Uterus (tissue), 4 donors: ENCODE data around the gene NAPEPLD. TPM values are rescaled to one million over a fixed set of nuclear protein-coding genes. Genes with fewer than 3 reads are reported as not detected.
A peak's percentile ranks its signal among the peaks of the same experiment; 100 is the strongest.
"Not testable (repeated sequence)": the region's sequence is repeated elsewhere in the genome, so short reads cannot be mapped to it uniquely, and the experiment has no call there.

Source experiments
- DNase-seq, 2 donors: peaks; one replicate each; pipeline ENCODE4 v3.0.0-alpha.2; 2019 to 2020
- H3K27ac ChIP-seq, 2 donors: fragments of 200-600 bp; sonication (generic); 1 replicate in 1 of 2; 2 replicates in 1 of 2; pipeline ENCODE4 v1.5.1; 2016 to 2018
- H3K27me3 ChIP-seq, 2 donors: fragments of 200-600 bp; sonication (generic); one replicate each; pipeline ENCODE4 v1.5.1; 2018 to 2019; ENCODE audit warnings: control low read depth in 1 of 2
- H3K36me3 ChIP-seq, 2 donors: fragments of 200-600 bp; sonication (generic); one replicate each; pipeline ENCODE4 v1.5.1; 2019; ENCODE audit warnings: control low read depth in 1 of 2
- H3K4me1 ChIP-seq, 2 donors: fragments of 200-600 bp; sonication (generic); one replicate each; pipeline ENCODE4 v1.5.1; 2018 to 2019; ENCODE audit warnings: control low read depth in 1 of 2
- H3K4me3 ChIP-seq, 2 donors: fragments of 200-600 bp; sonication (generic); 1 replicate in 1 of 2; 2 replicates in 1 of 2; pipeline ENCODE4 v1.5.1; 2018 to 2019; ENCODE audit warnings: mild to moderate bottlenecking in 1 of 2
- H3K9me3 ChIP-seq, 2 donors: fragments of 200-600 bp; sonication (generic); one replicate each; pipeline ENCODE4 v1.5.1; 2019; ENCODE audit warnings: control low read depth in 1 of 2
- POLR2A ChIP-seq, 2 donors: fragments of 450-650 bp; IDR thresholded peaks; one replicate each; pipeline ENCODE4 v1.6.1; 2016; ENCODE audit warnings: antibody characterized with exemption in 2 of 2, mild to moderate bottlenecking in 1 of 2, moderate library complexity in 1 of 2
- intact Hi-C: fragments of 100-400 bp; cut with DNase I; formaldehyde crosslinking; loops from one replicate; pipeline ENCODE4 v1.15.1; 2023; ENCODE audit warnings: low total_unique reads
- total RNA-seq, 4 donors: library from RNA; depleted of rRNA in 3 of 4; stranded (reverse); fragments of >200 nt in 3 of 4; gene quantifications; one replicate each; pipeline versions ENCODE4 v1.1.0 to v1.2.4, GENCODE V29; 2014 to 2023
- TF ChIP-seq, protein P1 (sequence below), 4 experiments: fragments of 200-600 bp in 2 of 4; fragments of 450-650 bp in 2 of 4; sonication (generic) in 2 of 4; IDR thresholded peaks; one replicate each; pipeline ENCODE4 v1.5.1; 2016 to 2019; ENCODE audit warnings: antibody characterized with exemption in 4 of 4, mild to moderate bottlenecking in 2 of 4, moderate library complexity in 1 of 4
- donor health status: DM: yes; HTN: yes; CAD: no.

Gene NAPEPLD
- total RNA-seq, 4 donors from 2014 or later, result 11.0 to 79.4 (median 31.1) TPM

DNA sequence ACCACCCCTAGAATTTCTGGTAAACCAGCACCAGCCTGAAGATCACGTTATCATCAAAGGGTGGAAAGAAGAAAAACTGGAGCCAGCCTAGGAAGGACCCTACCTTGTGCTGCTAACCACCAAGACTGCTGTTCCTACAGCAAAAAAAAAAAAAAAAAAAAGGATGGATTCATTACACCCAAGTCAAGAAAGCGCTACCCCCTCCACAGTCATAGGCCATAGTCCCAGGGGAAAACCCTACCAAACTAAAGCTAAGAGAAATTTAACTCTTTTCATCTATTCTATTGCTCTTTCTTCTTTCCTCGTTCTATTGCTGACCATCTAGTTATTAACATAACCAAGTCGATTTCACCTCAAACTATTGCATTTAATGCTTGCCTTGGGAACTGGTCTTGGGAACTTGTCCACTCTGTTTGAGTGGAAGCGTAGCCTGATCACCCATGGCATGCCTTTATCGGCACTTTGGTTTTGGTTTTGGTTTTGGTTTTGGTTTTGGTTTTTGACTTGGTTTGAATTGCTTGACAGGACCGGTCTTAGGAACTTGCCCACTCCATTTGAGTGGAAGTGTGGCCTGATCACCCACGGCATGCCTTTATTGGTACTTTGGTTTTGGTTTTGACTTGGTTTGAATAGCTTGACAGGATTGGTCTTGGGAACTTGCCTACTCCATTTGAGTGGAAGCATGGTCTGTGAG, 6.6 kb upstream of the NAPEPLD start:
- H3K4me1 ChIP-seq, H3K36me3 ChIP-seq, DNase-seq, H3K27ac ChIP-seq, H3K4me3 ChIP-seq, intact Hi-C loops, H3K27me3 ChIP-seq, H3K9me3 ChIP-seq: not testable (repeated sequence)

DNA sequence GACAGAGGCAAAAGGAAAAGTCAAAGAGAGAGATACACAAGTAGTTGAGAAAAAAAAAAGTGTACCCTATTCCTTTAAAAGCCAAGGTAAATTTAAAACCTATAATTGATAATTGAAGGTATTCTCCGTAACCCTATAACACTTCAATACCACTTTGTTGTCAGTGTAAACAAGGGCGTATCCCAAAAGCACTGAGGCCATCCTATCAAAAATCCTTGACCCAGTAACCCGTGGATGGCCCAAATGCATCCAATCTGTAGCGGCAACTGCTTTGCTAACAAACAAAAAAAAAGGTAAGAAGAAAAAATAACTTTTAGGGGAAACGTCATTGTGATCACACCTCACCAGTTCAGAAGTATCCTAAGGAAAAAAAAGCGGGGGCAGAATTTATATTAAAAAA, 5.1 kb upstream of the NAPEPLD start:
- H3K27me3 ChIP-seq, result no peaks in the 10 kb centered on the region
- H3K4me1 ChIP-seq, result no peaks in the 10 kb centered on the region
- intact Hi-C loops, result no loop called here
- DNase-seq, result no peak
- H3K9me3 ChIP-seq, result no peaks in the 10 kb centered on the region
- no peak for TF ChIP-seq POLR2A (IDR thresholded peaks at IDR 0.05)
- TF ChIP-seq, protein P1, sequence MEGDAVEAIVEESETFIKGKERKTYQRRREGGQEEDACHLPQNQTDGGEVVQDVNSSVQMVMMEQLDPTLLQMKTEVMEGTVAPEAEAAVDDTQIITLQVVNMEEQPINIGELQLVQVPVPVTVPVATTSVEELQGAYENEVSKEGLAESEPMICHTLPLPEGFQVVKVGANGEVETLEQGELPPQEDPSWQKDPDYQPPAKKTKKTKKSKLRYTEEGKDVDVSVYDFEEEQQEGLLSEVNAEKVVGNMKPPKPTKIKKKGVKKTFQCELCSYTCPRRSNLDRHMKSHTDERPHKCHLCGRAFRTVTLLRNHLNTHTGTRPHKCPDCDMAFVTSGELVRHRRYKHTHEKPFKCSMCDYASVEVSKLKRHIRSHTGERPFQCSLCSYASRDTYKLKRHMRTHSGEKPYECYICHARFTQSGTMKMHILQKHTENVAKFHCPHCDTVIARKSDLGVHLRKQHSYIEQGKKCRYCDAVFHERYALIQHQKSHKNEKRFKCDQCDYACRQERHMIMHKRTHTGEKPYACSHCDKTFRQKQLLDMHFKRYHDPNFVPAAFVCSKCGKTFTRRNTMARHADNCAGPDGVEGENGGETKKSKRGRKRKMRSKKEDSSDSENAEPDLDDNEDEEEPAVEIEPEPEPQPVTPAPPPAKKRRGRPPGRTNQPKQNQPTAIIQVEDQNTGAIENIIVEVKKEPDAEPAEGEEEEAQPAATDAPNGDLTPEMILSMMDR (IDR thresholded peaks at IDR 0.05), result no peak
- H3K27ac ChIP-seq, result no peak overlapping the region
- H3K36me3 ChIP-seq, result no peaks in the 10 kb centered on the region
- no peak overlapping the region for H3K4me3 ChIP-seq

DNA sequence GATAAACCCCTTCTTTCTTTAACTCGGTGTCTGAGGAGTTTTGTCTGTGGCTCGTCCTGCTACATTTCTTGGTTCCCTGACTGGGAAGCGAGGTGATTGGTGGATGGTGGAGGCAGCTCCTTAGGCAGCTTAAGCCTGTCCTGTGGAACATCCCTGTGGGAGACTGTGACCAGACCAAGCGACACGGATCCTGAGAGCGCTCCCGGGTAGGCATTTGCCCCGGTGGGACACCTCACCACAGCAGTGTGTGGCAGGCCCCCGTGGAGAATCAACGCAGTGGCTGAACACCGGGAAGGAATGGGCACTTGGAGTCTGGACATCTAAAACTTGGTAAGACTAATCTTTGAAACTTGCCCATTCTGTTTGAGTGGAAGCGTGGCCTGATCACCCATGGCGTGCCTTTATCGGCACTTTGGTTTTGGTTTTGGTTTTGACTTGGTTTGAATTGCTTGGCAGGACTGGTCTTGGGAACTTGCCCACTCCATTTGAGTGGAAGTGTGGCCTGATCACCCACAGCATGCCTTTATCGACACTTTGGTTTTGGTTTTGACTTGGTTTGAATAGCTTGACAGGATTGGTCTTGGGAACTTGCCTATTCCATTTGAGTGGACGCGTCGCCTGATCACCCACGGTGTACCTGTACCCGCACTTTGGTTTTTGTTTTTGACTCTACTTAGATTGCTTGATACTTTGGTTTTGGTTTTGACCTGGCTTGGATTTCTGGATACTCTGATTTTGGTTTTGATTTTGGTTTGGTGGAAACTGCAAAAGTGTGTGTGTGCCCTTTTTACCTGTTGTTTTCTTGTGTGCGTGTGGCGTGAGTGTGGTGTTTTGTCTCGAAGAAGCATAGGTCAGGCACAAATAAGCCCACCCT, 4.1 kb upstream of the NAPEPLD start:
- intact Hi-C loops, H3K36me3 ChIP-seq, DNase-seq, H3K4me3 ChIP-seq, H3K27ac ChIP-seq, H3K27me3 ChIP-seq, H3K9me3 ChIP-seq, H3K4me1 ChIP-seq: not testable (repeated sequence)

DNA sequence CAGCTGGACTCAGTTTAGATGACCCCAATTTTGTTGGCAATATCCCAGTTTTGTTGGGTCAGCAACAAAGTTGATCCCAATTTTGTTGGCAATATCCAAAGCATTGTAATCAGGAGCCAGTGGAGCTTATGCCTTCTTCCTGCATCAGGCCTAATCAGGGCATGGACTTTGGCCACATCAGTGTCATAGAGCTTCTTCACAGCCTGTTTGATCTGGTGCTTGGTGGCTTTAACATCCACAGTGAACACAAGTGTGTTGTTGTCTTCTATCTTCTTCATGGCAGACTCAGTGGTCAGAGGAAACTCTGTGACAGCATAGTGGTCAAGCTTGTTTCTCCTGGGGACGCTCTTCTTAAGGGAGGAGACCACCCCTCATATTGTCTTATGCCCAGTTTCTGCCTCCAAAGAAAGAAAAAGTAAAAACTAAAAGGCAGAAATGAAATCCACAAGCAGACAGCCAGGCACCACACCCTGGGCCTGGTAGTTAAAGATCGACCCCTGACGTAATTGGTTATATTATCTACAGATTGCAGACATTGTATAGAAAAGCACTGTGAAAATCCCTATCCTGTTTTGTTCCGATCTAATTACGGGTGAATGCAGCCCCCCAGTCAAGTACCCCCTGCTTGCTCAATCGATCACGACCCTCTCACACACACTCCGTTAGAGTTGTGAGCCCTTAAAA, 3.2 kb upstream of the NAPEPLD start:
- H3K36me3 ChIP-seq, H3K27me3 ChIP-seq, H3K27ac ChIP-seq, H3K9me3 ChIP-seq, intact Hi-C loops, H3K4me1 ChIP-seq, H3K4me3 ChIP-seq, DNase-seq: not testable (repeated sequence)

DNA sequence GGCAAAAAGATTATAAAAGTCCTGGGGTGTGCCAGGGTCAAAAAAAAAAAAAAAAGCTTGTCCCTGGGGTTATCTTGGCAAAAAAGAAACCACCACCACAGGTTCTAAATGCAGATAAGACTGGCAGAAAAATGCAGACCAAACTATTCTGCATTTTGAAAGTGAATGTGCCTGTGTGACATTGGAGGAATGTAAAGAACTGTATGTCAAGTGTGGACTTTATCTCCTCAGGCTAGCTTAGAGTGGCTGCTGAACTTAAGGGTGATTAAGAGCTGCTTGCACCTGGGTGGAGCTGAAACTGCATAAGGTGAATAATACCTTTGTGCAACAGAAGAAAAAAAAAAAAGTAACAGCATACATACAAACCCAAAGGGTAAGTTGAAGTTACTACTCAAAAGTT, 1.3 kb upstream of the NAPEPLD start:
- no peaks in the 10 kb centered on the region for H3K27me3 ChIP-seq
- intact Hi-C loops, result no loop called here
- no peaks in the 10 kb centered on the region for H3K36me3 ChIP-seq
- H3K27ac ChIP-seq, result peak overlapping the region in 1 of 2 donors; percentile 89
- H3K4me3 ChIP-seq, result no peak overlapping the region
- no peak for DNase-seq
- no peaks in the 10 kb centered on the region for H3K4me1 ChIP-seq
- H3K9me3 ChIP-seq, result no peaks in the 10 kb centered on the region
- no peak for TF ChIP-seq POLR2A (IDR thresholded peaks at IDR 0.05)
- TF ChIP-seq, protein P1 (IDR thresholded peaks at IDR 0.05), result no peak

DNA sequence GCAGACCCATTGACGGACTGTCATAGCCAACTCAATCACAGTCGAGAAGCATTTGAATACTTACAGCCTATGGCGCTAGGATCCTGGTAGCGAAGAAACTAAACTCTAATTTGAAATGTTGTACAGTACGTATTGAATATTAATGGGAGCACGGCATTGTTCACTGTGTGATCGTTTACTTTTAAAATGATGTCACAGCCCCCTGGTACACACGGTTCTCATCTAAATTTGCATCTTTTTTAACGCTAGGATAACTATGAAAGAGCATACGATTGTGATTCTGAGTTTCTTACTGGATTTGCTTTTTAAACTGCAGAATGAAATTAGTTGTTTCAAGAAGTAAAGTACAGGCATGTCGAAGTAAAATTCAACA, 895 bp upstream of the NAPEPLD start:
- DNase-seq, result no peak
- peak overlapping the region; percentile 89 to 95 for H3K27ac ChIP-seq
- H3K4me1 ChIP-seq, result no peaks in the 10 kb centered on the region
- peak overlapping the region; percentile 65 to 74 for H3K4me3 ChIP-seq
- H3K36me3 ChIP-seq, result no peaks in the 10 kb centered on the region
- no peaks in the 10 kb centered on the region for H3K27me3 ChIP-seq
- no peak for TF ChIP-seq POLR2A (IDR thresholded peaks at IDR 0.05)
- TF ChIP-seq, protein P1 (IDR thresholded peaks at IDR 0.05), result no peak
- intact Hi-C loops, result loop anchor here (10.0 kb wide), 1 partner anchor 75 kb away; the partner anchor contains the start of genes ARMC10 and FBXL13
- H3K9me3 ChIP-seq, result no peaks in the 10 kb centered on the region
